CD8-positive, alpha-beta memory T cell (primary cell): Measurements from ENCODE around the gene SLC25A38. TPM values are rescaled to one million over a fixed set of nuclear protein-coding genes. Genes with fewer than 3 reads are reported as not detected.

Experiments used
- CTCF ChIA-PET: fragments of 350-600 bp; sonication (Branson Sonifier 250); formaldehyde crosslinking; loops from one replicate; lab custom pipeline; 2021; ENCODE audit warnings: antibody characterized with exemption; lab: Charles Lee
- POLR2A ChIA-PET: fragments of 350-600 bp; sonication (Branson Sonifier 250); formaldehyde crosslinking; loops from one replicate; lab custom pipeline; 2021; ENCODE audit warnings: antibody characterized with exemption; lab: Charles Lee
- DNase-seq, 5 donors: peaks; one replicate each; pipeline versions ENCODE4 v3.0.0 to v3.0.0-alpha.2; 2020 to 2022; ENCODE audit warnings: mixed read lengths in 1 of 5
- H3K27ac ChIP-seq: one replicate; pipeline ENCODE4 v1.7.0; 2013; ENCODE audit warnings: low read depth, mild to moderate bottlenecking, low read length, moderate library complexity
- H3K27me3 ChIP-seq: 2 replicates; pipeline ENCODE4 v1.7.0; 2013; ENCODE audit warnings: low read length, mild to moderate bottlenecking; ENCODE audit not compliant: insufficient read depth, poor library complexity, severe bottlenecking
- H3K36me3 ChIP-seq: 2 replicates; pipeline ENCODE4 v1.7.0; 2013; ENCODE audit warnings: mild to moderate bottlenecking, low read length, moderate library complexity; ENCODE audit not compliant: insufficient read depth
- H3K4me1 ChIP-seq: 2 replicates; pipeline ENCODE4 v1.7.0; 2013; ENCODE audit warnings: mild to moderate bottlenecking, low read length, moderate library complexity; ENCODE audit not compliant: insufficient read depth
- H3K4me3 ChIP-seq: 2 replicates; pipeline ENCODE4 v1.7.0; 2013; ENCODE audit warnings: mild to moderate bottlenecking, low read length
- H3K9me3 ChIP-seq: 2 replicates; pipeline ENCODE4 v1.7.0; 2013; ENCODE audit warnings: mild to moderate bottlenecking, low read length
- H3K27ac Mint-ChIP-seq, 8 donors: one replicate each; pipeline ENCODE4 v1.8.0; 2020 to 2021; ENCODE audit warnings: mixed read lengths in 8 of 8, mild to moderate bottlenecking in 6 of 8, inconsistent platforms in 3 of 8, moderate library complexity in 3 of 8
- H3K27me3 Mint-ChIP-seq, 2 donors: one replicate each; pipeline ENCODE4 v1.8.0; 2020 to 2021; ENCODE audit warnings: mixed read lengths in 2 of 2, mild to moderate bottlenecking in 1 of 2, moderate library complexity in 1 of 2
- H3K36me3 Mint-ChIP-seq, 3 donors: one replicate each; pipeline ENCODE4 v1.8.0; 2020 to 2021; ENCODE audit warnings: mixed read lengths in 3 of 3, inconsistent platforms in 1 of 3, mild to moderate bottlenecking in 1 of 3
- H3K4me1 Mint-ChIP-seq, 3 donors: one replicate each; pipeline ENCODE4 v1.8.0; 2020 to 2021; ENCODE audit warnings: mixed read lengths in 3 of 3, inconsistent platforms in 1 of 3, mild to moderate bottlenecking in 1 of 3
- H3K4me3 Mint-ChIP-seq, 7 donors: one replicate each; pipeline ENCODE4 v1.8.0; 2020 to 2021; ENCODE audit warnings: mixed read lengths in 7 of 7, mild to moderate bottlenecking in 6 of 7, moderate library complexity in 4 of 7, inconsistent platforms in 2 of 7
- H3K9me3 Mint-ChIP-seq, 5 donors: one replicate each; pipeline ENCODE4 v1.8.0; 2020 to 2022; ENCODE audit warnings: mixed read lengths in 5 of 5, mild to moderate bottlenecking in 3 of 5, moderate library complexity in 2 of 5, inconsistent platforms in 1 of 5
- polyA plus RNA-seq: library from polyadenylated mRNA; unstranded; fragments of 300-500 nt; fragmentation: Illumina TruSeq; gene quantifications from one replicate; pipeline ENCODE4 v1.2.3, GENCODE V29; 2021
- total RNA-seq, 2 experiments: library from RNA; stranded (reverse); gene quantifications; one replicate each; pipeline ENCODE4 v1.2.3, GENCODE V29; 2021

SLC25A38 gene
- total and polyA plus RNA-seq, 3 experiments from 2014 or later = 55.6 to 73.0 (median 71.3) TPM

DNA sequence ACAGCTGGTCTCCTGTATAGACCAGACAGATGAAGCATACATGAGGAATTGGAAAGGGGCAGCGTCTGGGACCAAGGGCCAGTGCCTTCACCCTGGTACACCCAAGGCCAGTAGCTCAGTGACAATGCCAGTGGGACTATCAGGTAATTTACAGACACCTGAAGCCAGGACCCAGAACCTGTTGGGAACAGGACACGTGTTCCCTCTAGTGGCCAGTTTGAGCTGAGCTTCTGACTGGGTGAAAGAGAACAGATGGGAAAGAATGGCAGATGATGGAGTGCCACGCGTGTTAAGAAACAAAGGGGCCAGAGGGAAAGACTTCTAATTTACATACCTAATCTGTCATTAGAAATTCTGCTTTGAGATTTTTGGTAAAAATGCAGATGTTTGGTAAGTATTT, 5.1 kb upstream of the SLC25A38 start:
- ChIA-PET POLR2A (interaction anchor here (1.1 kb wide), 1 partner anchor 16 kb away, joined by 3 read pairs; no protein-coding TSS in a partner anchor), CTCF (interaction anchor here (1.0 to 2.6 kb wide), 9 partner anchors 8 to 289 kb away, joined by 3 to 18 read pairs (median 6); no protein-coding TSS in a partner anchor)
- H3K27me3 Mint-ChIP-seq = peaks cover 6 to 7% of the 10 kb centered on the region in 2 donors
- H3K4me1 ChIP-seq = peaks cover 11% of the 10 kb centered on the region
- peak overlapping the region in 2 of 8 donors; percentile 19 to 63 for H3K27ac Mint-ChIP-seq
- H3K27me3 ChIP-seq = peaks cover 5% of the 10 kb centered on the region
- peak; percentile 18 to 70 (median 41) for DNase-seq
- peaks cover 0 to 7% (median 2%) of the 10 kb centered on the region in 3 donors for H3K36me3 Mint-ChIP-seq
- H3K36me3 ChIP-seq = no peaks in the 10 kb centered on the region
- H3K9me3 Mint-ChIP-seq = no peaks in the 10 kb centered on the region
- no peak overlapping the region for H3K27ac ChIP-seq
- H3K4me3 ChIP-seq = no peak overlapping the region
- peak overlapping the region in 1 of 7 donors; percentile 57 for H3K4me3 Mint-ChIP-seq
- H3K9me3 ChIP-seq = no peaks in the 10 kb centered on the region
- peaks cover 10 to 21% (median 18%) of the 10 kb centered on the region in 3 donors for H3K4me1 Mint-ChIP-seq

GRCh38 chr3:39378957-39379777, 4.0 kb upstream of the SLC25A38 start:
- DNase-seq = no peak
- H3K4me1 ChIP-seq = peaks cover 11% of the 10 kb centered on the region
- peaks cover 16 to 27% (median 24%) of the 10 kb centered on the region in 3 donors for H3K4me1 Mint-ChIP-seq
- no peaks in the 10 kb centered on the region for H3K9me3 Mint-ChIP-seq
- H3K36me3 ChIP-seq = no peaks in the 10 kb centered on the region
- H3K4me3 ChIP-seq = no peak overlapping the region
- peaks cover 2 to 7% (median 4%) of the 10 kb centered on the region in 3 donors for H3K36me3 Mint-ChIP-seq
- peaks cover 0 to 8% of the 10 kb centered on the region in 2 donors for H3K27me3 Mint-ChIP-seq
- H3K27ac Mint-ChIP-seq = no peak overlapping the region
- H3K27ac ChIP-seq = no peak overlapping the region
- peak overlapping the region in 1 of 7 donors; percentile 41 for H3K4me3 Mint-ChIP-seq
- ChIA-PET POLR2A (no interaction called here), CTCF (interaction anchor here (1.2 to 2.6 kb wide), 4 partner anchors 29 to 99 kb away, joined by 3 to 18 read pairs (median 6); partner anchors contain the start of gene CX3CR1)
- peaks cover 5% of the 10 kb centered on the region for H3K27me3 ChIP-seq
- H3K9me3 ChIP-seq = no peaks in the 10 kb centered on the region

- Mint-ChIP-seq H3K4me1 (peaks cover 20 to 33% (median 30%) of the 10 kb centered on the region in 3 donors), H3K9me3 (no peaks in the 10 kb centered on the region), H3K36me3 (peaks cover 2 to 7% (median 4%) of the 10 kb centered on the region in 3 donors), H3K27me3 (peaks cover 0 to 8% of the 10 kb centered on the region in 2 donors), H3K27ac (peak overlapping the region in 1 of 8 donors; percentile 63), H3K4me3 (peak overlapping the region in 2 of 7 donors; percentile 10 to 41)
- POLR2A ChIA-PET = no interaction called here
- H3K4me1 ChIP-seq = peaks cover 15% of the 10 kb centered on the region
- no peaks in the 10 kb centered on the region for H3K27me3 ChIP-seq
- H3K4me3 ChIP-seq = no peak overlapping the region
- CTCF ChIA-PET = interaction anchor here (1.2 to 2.6 kb wide), 2 partner anchors 88 to 100 kb away, joined by 3 to 18 read pairs; partner anchors contain the start of gene CX3CR1
- H3K9me3 ChIP-seq = no peaks in the 10 kb centered on the region
- H3K36me3 ChIP-seq = no peaks in the 10 kb centered on the region
- H3K27ac ChIP-seq = no peak overlapping the region
- DNase-seq = no peak
Observed at GRCh38 chr3:39379778-39380155, 3.4 kb upstream of the SLC25A38 start.

- Mint-ChIP-seq H3K36me3 (peaks cover 2 to 9% (median 4%) of the 10 kb centered on the region in 3 donors), H3K4me1 (peaks cover 33 to 50% (median 47%) of the 10 kb centered on the region in 3 donors), H3K9me3 (no peaks in the 10 kb centered on the region), H3K27ac (peak overlapping the region in 5 of 8 donors; percentile 27 to 64 (median 57)), H3K27me3 (peaks cover 0 to 2% of the 10 kb centered on the region in 2 donors), H3K4me3 (peak overlapping the region in 4 of 7 donors; percentile 19 to 76 (median 48))
- POLR2A ChIA-PET = no interaction called here
- Histone ChIP-seq H3K9me3 (no peaks in the 10 kb centered on the region), H3K36me3 (no peaks in the 10 kb centered on the region), H3K4me3 (no peak overlapping the region), H3K4me1 (peaks cover 29% of the 10 kb centered on the region), H3K27ac (no peak overlapping the region), H3K27me3 (no peaks in the 10 kb centered on the region)
- CTCF ChIA-PET = no interaction called here
- no peak for DNase-seq
Observed at GRCh38 chr3:39381432-39381831, 1.7 kb upstream of the SLC25A38 start.

DNA sequence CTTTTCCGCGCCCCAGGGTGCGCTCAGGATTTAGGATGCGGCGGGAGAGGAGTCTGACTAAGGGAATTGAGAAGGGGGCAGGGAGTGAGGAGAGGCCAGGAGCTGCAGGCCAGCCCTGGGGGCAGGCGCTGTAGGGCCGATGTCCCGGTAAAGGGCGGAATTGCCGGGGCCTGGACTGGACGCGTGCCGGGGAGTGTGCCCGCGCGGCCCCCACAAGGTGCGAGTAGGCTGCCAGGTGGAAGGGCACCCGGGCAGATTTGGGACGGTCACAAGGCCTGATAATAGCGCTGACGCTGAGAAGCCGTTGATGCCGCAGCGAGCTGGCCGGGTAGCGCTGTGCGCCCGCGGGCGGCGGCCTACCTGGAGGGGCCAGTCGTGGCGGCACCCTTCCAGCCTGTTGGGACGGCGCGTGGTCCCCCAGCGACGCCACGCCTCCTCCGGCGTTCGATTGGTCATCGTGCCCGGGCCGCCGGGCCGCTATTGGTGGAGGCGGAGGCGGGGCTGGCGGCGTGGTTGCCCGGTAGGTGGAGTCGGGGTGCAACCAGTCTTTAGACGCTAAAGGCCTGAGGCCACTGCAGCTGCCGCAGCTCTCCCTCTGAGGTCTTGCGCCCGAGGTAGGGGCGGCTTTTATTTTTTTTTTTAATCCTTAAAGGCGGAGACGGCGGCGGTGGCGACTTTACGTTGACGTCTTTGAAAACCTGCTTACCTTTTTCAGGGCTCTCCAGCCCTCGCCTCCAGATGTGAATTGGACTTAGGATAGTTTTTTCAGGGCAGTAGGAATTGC, 903 bp downstream of the SLC25A38 start:
- Histone ChIP-seq H3K36me3 (no peaks in the 10 kb centered on the region), H3K4me3 (peak overlapping the region; percentile 95), H3K27me3 (no peaks in the 10 kb centered on the region), H3K9me3 (no peaks in the 10 kb centered on the region), H3K4me1 (peaks cover 48% of the 10 kb centered on the region), H3K27ac (peak overlapping the region; percentile 97)
- Mint-ChIP-seq H3K9me3 (no peaks in the 10 kb centered on the region), H3K4me1 (peaks cover 55 to 71% (median 68%) of the 10 kb centered on the region in 3 donors), H3K4me3 (peak overlapping the region; percentile 96 to 100 (median 98)), H3K27ac (peak overlapping the region; percentile 96 to 100 (median 100)), H3K36me3 (peaks cover 0 to 14% (median 2%) of the 10 kb centered on the region in 3 donors), H3K27me3 (peaks cover 0 to 1% of the 10 kb centered on the region in 2 donors)
- DNase-seq = peak; percentile 92 to 96 (median 95)
- CTCF ChIA-PET = interaction anchor here (1.3 to 3.9 kb wide), 4 partner anchors 17 to 96 kb away, joined by 3 to 21 read pairs (median 4); partner anchors contain the start of gene RPSA
- POLR2A ChIA-PET = interaction anchor here (0.6 to 2.3 kb wide), 5 partner anchors 22 to 1074 kb away, joined by 3 to 13 read pairs (median 4); partner anchors contain the start of gene RPSA

DNA sequence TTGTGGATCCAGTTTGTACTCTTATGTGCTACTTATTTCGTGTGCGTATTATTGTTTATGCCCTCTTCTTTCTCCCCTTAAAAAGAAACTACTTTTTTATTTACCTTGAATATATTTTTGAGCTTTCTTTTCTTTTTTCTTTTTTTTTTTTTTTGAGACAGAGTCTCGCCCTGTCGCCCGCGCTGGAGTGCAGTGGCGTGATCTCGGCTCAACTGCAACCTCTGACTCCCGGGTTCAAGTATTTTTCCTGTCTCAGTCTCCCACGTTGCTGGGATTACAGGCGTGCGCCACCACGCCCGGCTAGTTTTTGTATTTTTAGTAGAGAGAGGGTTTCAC, 1.5 kb downstream of the SLC25A38 start:
- Histone ChIP-seq H3K4me1 (peaks cover 54% of the 10 kb centered on the region), H3K36me3 (peaks cover 4% of the 10 kb centered on the region), H3K27me3 (no peaks in the 10 kb centered on the region), H3K4me3 (peak overlapping the region; percentile 95), H3K9me3 (no peaks in the 10 kb centered on the region), H3K27ac (peak overlapping the region; percentile 97)
- ChIA-PET CTCF (interaction anchor here (1.3 to 3.9 kb wide), 4 partner anchors 17 to 96 kb away, joined by 3 to 21 read pairs (median 4); partner anchors contain the start of gene RPSA), POLR2A (interaction anchor here (0.6 to 2.3 kb wide), 4 partner anchors 22 to 1073 kb away, joined by 3 to 13 read pairs (median 4); partner anchors contain the start of gene RPSA)
- peak overlapping the region; percentile 96 to 100 (median 98) for H3K4me3 Mint-ChIP-seq
- H3K9me3 Mint-ChIP-seq = no peaks in the 10 kb centered on the region
- DNase-seq = no peak
- peaks cover 0 to 18% (median 3%) of the 10 kb centered on the region in 3 donors for H3K36me3 Mint-ChIP-seq
- peaks cover 61 to 76% (median 73%) of the 10 kb centered on the region in 3 donors for H3K4me1 Mint-ChIP-seq
- H3K27ac Mint-ChIP-seq = peak overlapping the region; percentile 95 to 100 (median 99)
- peaks cover 0 to 1% of the 10 kb centered on the region in 2 donors for H3K27me3 Mint-ChIP-seq

DNA sequence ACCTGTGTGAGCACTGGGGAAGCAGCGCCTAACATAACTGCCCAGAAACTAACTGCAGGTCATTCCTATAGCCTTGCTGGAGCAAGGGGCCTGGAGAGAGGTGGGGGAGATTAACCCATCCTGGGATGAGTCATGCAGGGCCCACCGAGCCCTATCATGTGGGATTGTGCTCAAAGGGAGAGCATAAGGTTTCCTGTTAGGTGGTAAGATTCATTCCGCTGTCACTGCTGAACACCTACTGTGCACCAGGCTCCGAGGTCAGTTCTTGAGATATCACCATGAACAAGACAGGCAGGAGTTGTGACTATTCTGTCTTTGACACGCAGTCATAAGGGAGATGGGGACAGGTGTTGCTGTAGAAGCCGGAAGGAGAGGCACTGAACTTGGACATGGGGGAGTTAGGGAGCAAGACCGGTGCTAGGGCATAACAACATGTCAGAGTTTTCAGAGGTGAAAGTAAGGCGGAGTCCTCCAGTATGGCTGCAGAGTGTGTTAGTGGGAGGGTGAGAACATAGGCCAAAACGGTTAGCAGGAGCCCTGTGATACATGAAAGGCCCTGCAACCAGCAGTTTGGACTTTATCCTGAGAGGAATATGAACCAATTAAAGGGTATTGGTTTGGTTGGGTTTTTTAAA, 2.4 kb downstream of the SLC25A38 start:
- Histone ChIP-seq H3K36me3 (peaks cover 13% of the 10 kb centered on the region), H3K4me3 (no peak overlapping the region), H3K4me1 (peaks cover 56% of the 10 kb centered on the region), H3K27ac (no peak overlapping the region), H3K27me3 (no peaks in the 10 kb centered on the region), H3K9me3 (no peaks in the 10 kb centered on the region)
- DNase-seq = peak in 1 of 5 donors; percentile 11
- Mint-ChIP-seq H3K9me3 (no peaks in the 10 kb centered on the region), H3K4me1 (peaks cover 68 to 85% (median 81%) of the 10 kb centered on the region in 3 donors), H3K27me3 (peaks cover 0 to 1% of the 10 kb centered on the region in 2 donors), H3K4me3 (peak overlapping the region; percentile 96 to 100 (median 98)), H3K27ac (peak overlapping the region; percentile 12 to 100 (median 98)), H3K36me3 (peaks cover 0 to 26% (median 8%) of the 10 kb centered on the region in 3 donors)
- ChIA-PET CTCF (interaction anchor here (0.7 to 3.9 kb wide), 2 partner anchors 8 to 22 kb away, joined by 3 to 21 read pairs; partner anchors contain the start of gene RPSA), POLR2A (interaction anchor here (2.3 kb wide), 1 partner anchor 21 kb away, joined by 13 read pairs; the partner anchor contains the start of gene RPSA)
